Esophagus muscularis mucosa (tissue), 4 donors: Measurements from ENCODE around the gene CHST12.

Experiments used
- EP300 ChIP-seq: sonication (generic); formaldehyde crosslinking; IDR thresholded peaks from one replicate; pipeline ENCODE4 v1.6.1; 2017; ENCODE audit warnings: antibody characterized with exemption
- POLR2A ChIP-seq: fragments of 450-650 bp; IDR thresholded peaks from one replicate; pipeline ENCODE4 v1.6.1; 2017; ENCODE audit warnings: antibody characterized with exemption, moderate library complexity, mild to moderate bottlenecking, low read depth
- POLR2AphosphoS5 ChIP-seq, 2 donors: sonication (generic); formaldehyde crosslinking; IDR thresholded peaks; one replicate each; pipeline ENCODE4 v1.6.1; 2017; ENCODE audit warnings: antibody characterized with exemption in 2 of 2
- TF ChIP-seq, protein P1 (sequence below), 3 experiments: fragments of 200-600 bp in 2 of 3; fragments of 450-650 bp in 1 of 3; sonication (generic) in 2 of 3; IDR thresholded peaks; one replicate each; pipeline ENCODE4 v1.5.1; 2017 to 2019; ENCODE audit warnings: antibody characterized with exemption in 3 of 3, mild to moderate bottlenecking in 2 of 3, moderate library complexity in 1 of 3

DNA sequence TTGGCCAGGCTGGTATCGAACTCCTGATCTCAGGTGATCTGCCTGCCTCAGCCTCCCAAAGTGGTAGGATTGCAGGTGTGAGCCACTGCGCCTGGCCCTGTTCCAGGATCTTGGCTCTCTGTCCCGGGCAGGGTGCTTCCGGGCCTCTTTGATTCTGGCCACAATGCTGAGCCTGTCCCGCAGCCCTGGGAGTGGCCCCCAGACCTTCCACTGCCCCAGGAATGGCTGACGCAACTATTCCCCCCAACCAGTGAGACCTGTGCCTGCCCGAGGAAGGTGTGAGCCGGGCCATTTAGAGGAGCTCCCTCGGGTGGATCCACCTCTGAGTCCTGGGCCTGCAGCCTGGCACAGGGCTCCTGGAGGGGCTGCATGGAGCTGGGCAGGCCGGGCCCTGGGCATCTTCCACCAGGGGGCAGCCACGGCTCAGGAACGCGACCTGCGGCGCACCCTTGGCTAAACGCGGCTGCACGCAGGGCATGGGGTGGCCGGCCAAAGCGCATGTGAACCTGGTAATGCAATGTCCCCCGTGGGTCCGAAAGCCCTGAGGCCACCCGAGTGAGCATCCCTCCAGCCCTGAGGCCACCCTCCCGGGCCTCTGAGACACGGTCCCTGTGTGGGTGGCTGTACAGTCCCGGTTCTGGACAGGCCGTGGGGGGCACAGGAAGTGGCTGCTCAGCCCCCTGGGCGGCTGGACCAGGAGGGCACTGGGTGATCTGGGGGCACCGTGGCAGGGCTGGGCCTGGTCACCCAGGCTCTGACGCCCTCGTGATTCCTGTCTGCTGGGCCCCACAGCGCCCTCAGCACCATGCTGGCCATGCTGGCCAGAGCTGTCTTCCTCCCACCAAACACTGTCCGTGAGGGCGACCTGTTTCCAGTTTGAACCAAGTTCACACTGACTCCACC is 48.0 kb downstream of the CHST12 start:
- TF ChIP-seq, protein P1, sequence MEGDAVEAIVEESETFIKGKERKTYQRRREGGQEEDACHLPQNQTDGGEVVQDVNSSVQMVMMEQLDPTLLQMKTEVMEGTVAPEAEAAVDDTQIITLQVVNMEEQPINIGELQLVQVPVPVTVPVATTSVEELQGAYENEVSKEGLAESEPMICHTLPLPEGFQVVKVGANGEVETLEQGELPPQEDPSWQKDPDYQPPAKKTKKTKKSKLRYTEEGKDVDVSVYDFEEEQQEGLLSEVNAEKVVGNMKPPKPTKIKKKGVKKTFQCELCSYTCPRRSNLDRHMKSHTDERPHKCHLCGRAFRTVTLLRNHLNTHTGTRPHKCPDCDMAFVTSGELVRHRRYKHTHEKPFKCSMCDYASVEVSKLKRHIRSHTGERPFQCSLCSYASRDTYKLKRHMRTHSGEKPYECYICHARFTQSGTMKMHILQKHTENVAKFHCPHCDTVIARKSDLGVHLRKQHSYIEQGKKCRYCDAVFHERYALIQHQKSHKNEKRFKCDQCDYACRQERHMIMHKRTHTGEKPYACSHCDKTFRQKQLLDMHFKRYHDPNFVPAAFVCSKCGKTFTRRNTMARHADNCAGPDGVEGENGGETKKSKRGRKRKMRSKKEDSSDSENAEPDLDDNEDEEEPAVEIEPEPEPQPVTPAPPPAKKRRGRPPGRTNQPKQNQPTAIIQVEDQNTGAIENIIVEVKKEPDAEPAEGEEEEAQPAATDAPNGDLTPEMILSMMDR (IDR thresholded peaks at IDR 0.05): peak; percentile 78 to 86 (median 79)
- TF ChIP-seq EP300 (no peak), POLR2AphosphoS5 (IDR thresholded peaks at IDR 0.05) (peak in 1 of 2 donors; percentile 41), POLR2A (no peak)
